ENCODE measurements around the gene CHRNE. TPM values are rescaled to one million over a fixed set of nuclear protein-coding genes. Genes with fewer than 3 reads are reported as not detected.

Gene CHRNE
- total RNA-seq, 1 experiment from 2014 or later: 0.64 TPM

Other genes with a start within 250 kb of the CHRNE start
- 16.7 and 21.1 TPM in 2 replicates for gene PELP1, start 199.0 kb downstream of the CHRNE start, total RNA-seq (2014; rRNA removed; shearing (Covaris generic); ENCODE audit: low replicate concordance)
- 14.6 and 17.1 TPM in 2 replicates for gene ARRB2, start 192.5 kb downstream of the CHRNE start, total RNA-seq (2014; rRNA removed; shearing (Covaris generic); ENCODE audit: low replicate concordance)
- gene MED11, start 171.7 kb downstream of the CHRNE start, total RNA-seq (2014; rRNA removed; shearing (Covaris generic); ENCODE audit: low replicate concordance): 21.8 and 23.9 TPM in 2 replicates
- 0.03 and 0.09 TPM in 2 replicates for gene ZMYND15, start 163.3 kb downstream of the CHRNE start, total RNA-seq (2014; rRNA removed; shearing (Covaris generic); ENCODE audit: low replicate concordance)
- 0.41 TPM in 1 of 2 replicates, not detected in the other for gene CXCL16, start 163.2 kb downstream of the CHRNE start, total RNA-seq (2014; rRNA removed; shearing (Covaris generic); ENCODE audit: low replicate concordance)
- gene TM4SF5, start 131.2 kb downstream of the CHRNE start, total RNA-seq (2014; rRNA removed; shearing (Covaris generic); ENCODE audit: low replicate concordance): not detected in 2 replicates
- gene VMO1, start 116.7 kb downstream of the CHRNE start, total RNA-seq (2014; rRNA removed; shearing (Covaris generic); ENCODE audit: low replicate concordance): not detected in 2 replicates
- gene GLTPD2, start 114.1 kb downstream of the CHRNE start, total RNA-seq (2014; rRNA removed; shearing (Covaris generic); ENCODE audit: low replicate concordance): not detected in 2 replicates
- 205 and 277 TPM in 2 replicates for gene PSMB6, start 106.9 kb downstream of the CHRNE start, total RNA-seq (2014; rRNA removed; shearing (Covaris generic); ENCODE audit: low replicate concordance)
- 6.1 and 31.9 TPM in 2 replicates for gene PLD2, start 95.9 kb downstream of the CHRNE start, total RNA-seq (2014; rRNA removed; shearing (Covaris generic); ENCODE audit: low replicate concordance)
- gene MINK1, start 69.8 kb downstream of the CHRNE start, total RNA-seq (2014; rRNA removed; shearing (Covaris generic); ENCODE audit: low replicate concordance): 25.0 and 30.1 TPM in 2 replicates
- gene C17orf107, start 3.6 kb downstream of the CHRNE start, total RNA-seq (2014; rRNA removed; shearing (Covaris generic); ENCODE audit: low replicate concordance): 4.8 and 8.6 TPM in 2 replicates
- gene GP1BA, start 29.2 kb upstream of the CHRNE start, total RNA-seq (2014; rRNA removed; shearing (Covaris generic); ENCODE audit: low replicate concordance): not detected in 2 replicates
- 80.0 and 89.3 TPM in 2 replicates for gene SLC25A11, start 36.9 kb upstream of the CHRNE start, total RNA-seq (2014; rRNA removed; shearing (Covaris generic); ENCODE audit: low replicate concordance)
- gene RNF167, start 37.2 kb upstream of the CHRNE start, total RNA-seq (2014; rRNA removed; shearing (Covaris generic); ENCODE audit: low replicate concordance): 45.6 and 57.1 TPM in 2 replicates
- gene PFN1, start 45.4 kb upstream of the CHRNE start, total RNA-seq (2014; rRNA removed; shearing (Covaris generic); ENCODE audit: low replicate concordance): 258 and 443 TPM in 2 replicates
- gene ENO3, start 48.0 kb upstream of the CHRNE start, total RNA-seq (2014; rRNA removed; shearing (Covaris generic); ENCODE audit: low replicate concordance): 4.5 and 21.3 TPM in 2 replicates
- 23.1 and 48.6 TPM in 2 replicates for gene SPAG7, start 64.7 kb upstream of the CHRNE start, total RNA-seq (2014; rRNA removed; shearing (Covaris generic); ENCODE audit: low replicate concordance)
- 1.3 and 2.8 TPM in 2 replicates for gene CAMTA2, start 84.6 kb upstream of the CHRNE start, total RNA-seq (2014; rRNA removed; shearing (Covaris generic); ENCODE audit: low replicate concordance)
- gene INCA1, start 94.4 kb upstream of the CHRNE start, total RNA-seq (2014; rRNA removed; shearing (Covaris generic); ENCODE audit: low replicate concordance): 0.72 and 3.3 TPM in 2 replicates
- 14.1 and 44.0 TPM in 2 replicates for gene KIF1C, start 94.9 kb upstream of the CHRNE start, total RNA-seq (2014; rRNA removed; shearing (Covaris generic); ENCODE audit: low replicate concordance)
- gene SLC52A1, start 132.3 kb upstream of the CHRNE start, total RNA-seq (2014; rRNA removed; shearing (Covaris generic); ENCODE audit: low replicate concordance): not detected in 2 replicates
- not detected in 2 replicates for gene ZFP3, start 175.4 kb upstream of the CHRNE start, total RNA-seq (2014; rRNA removed; shearing (Covaris generic); ENCODE audit: low replicate concordance)
- 18.0 and 18.5 TPM in 2 replicates for gene ZNF232, start 208.8 kb upstream of the CHRNE start, total RNA-seq (2014; rRNA removed; shearing (Covaris generic); ENCODE audit: low replicate concordance)
- gene USP6, start 212.9 kb upstream of the CHRNE start, total RNA-seq (2014; rRNA removed; shearing (Covaris generic); ENCODE audit: low replicate concordance): not detected in 2 replicates

All from Caki2 (cell line).